GM21529 (cell line): ENCODE data around the gene SLC38A4.

Experiments
- ATAC-seq: cut with Tn5 transposase; IDR thresholded peaks from one replicate; pipeline ENCODE4 v1.9.1; 2021; ENCODE audit not compliant: unreplicated experiment

Gene SLC38A4

DNA sequence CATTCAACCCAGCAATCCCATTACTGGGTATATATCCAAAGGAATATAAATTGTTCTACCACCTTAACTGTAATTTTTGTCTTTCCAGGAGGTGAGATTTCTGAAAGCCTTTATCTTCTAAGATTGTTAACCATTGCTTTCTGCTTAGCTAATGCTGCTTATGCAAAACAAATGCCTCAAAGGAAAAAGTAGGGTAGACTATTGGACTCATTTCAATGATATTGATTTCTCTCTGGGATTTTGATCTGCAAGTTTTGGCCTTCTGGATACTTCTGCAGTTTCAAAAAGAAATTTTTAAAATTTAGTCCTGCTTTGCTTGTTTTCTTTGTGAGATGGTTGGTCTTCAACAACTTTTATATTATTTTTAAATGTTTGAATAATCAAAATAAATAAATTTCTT, 108.6 kb downstream of the SLC38A4 start:
- ATAC-seq: no peak
